Fibroblast of pulmonary artery (primary cell): ENCODE data around the gene CADPS.

Source experiments
- DNase-seq: peaks from one replicate; pipeline ENCODE4 v3.0.0-alpha.2; 2010; ENCODE audit warnings: low read depth
- H3K4me3 ChIP-seq: replicated peaks from 2 replicates; pipeline ENCODE4 v1.5.1; 2011; ENCODE audit warnings: low read depth, mild to moderate bottlenecking, control low read depth, low read length, moderate library complexity
- CTCF ChIP-seq: IDR thresholded peaks from 2 replicates; pipeline ENCODE4 v1.5.1; 2011; ENCODE audit warnings: mild to moderate bottlenecking, control low read depth, low read length, inconsistent platforms; ENCODE audit errors: missing control alignments

Gene CADPS

GRCh38 chr3:62359531-62359930 lies 515.7 kb downstream of the CADPS start:
- TF ChIP-seq CTCF: no peak
- no peak overlapping the region for H3K4me3 ChIP-seq
- DNase-seq: no peak

DNA sequence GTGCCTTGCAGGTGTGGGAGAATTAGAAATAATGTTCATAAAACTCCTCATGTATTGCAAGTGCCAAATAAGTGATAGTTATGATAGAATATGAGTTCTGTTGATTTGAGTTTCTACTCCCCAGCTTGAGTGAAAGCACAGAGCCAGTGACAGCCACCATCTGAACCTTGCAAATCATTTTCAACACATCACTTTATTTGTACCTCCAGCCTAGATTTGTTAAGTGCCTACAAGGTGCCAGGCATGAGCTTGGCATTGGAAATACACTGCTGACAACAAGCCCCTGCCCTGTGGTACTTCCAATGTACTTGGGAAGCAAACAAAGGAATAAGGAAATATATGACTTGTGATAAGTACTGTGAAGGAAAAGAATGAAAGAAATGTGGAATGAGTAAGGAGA lies 518.9 kb downstream of the CADPS start:
- no peak for DNase-seq
- TF ChIP-seq CTCF: no peak

DNA sequence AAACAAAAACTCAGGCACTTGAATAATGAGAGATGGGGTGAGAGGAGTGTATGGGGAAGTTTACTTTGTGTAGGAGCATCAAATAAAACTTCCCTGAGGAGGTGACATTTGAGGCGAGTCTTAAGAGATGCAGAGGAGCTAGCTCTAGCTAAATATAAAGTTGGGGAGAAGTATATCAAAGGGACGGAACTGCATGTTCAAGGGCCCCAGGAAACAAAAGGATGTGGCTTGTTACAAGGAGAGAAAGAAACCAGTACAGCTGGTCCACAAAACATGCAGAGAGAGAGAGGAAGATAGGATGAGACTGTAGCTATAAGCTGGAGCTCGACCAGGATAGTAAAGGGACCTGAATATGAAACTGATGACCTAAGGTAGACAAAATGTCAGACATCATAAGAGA lies 519.5 kb downstream of the CADPS start:
- no peak overlapping the region for H3K4me3 ChIP-seq
- no peak for DNase-seq
- no peak for TF ChIP-seq CTCF

More for the DNA sequence above, 518.9 kb downstream of the CADPS start:
- H3K4me3 ChIP-seq: no peak overlapping the region
